HG03521 (cell line): ENCODE measurements around the gene LAMB4.

Source experiments
- ATAC-seq: cut with Tn5 transposase; IDR thresholded peaks from one replicate; pipeline ENCODE4 v1.9.1; 2021; ENCODE audit warnings: mild to moderate bottlenecking, moderate library complexity; ENCODE audit not compliant: unreplicated experiment

The LAMB4 gene

DNA sequence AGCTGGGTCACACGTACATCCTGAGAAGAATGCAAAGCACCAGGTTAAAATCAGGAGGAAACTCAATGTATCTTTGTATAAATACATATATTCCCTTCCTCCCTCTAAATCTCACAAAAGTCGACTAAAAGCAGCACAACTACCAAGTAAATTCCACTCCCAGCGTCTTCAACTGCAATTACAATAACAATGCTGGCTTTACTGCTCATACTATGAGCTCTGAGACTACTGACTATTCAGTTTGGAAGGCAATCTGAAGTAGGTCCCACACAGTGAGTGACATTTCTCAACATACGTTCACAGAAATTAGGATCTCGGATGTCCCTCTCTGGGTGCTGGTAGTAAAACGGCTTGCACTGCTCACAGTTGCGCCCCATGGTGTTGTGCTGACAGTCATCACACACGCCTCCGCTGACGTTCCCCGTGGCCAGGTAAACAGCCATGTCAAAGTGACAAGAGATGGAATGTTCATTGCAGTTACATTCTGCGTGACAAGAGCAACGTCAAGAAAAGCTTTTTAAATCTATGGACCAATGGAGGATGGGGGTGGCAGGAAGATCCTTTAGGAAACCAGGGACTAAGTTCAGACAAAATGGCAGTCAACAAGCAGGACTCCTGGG lies 154.7 kb downstream of the LAMB4 start:
- ATAC-seq = no peak

DNA sequence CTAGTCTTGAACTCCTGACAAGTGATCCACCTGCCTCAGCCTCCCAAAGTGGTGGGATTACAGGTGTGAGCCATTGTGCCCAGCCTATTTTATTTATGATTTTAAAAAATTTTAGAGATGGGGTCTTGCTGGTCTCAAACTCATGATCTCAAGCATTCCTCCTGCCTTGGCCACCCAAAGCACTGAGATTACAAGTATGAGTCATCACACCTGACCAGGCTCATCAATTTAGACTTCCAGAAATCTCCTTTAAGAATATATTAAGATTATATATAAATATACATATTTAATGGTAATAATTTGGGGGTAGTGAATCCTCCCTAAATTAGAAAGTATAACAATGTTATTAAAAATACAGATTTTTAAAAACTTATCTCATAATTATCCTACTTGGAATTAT lies 156.3 kb downstream of the LAMB4 start:
- no peak for ATAC-seq
